Right atrium auricular region (tissue), 2 donors: ENCODE measurements around the gene FRAS1. TPM values are rescaled to one million over a fixed set of nuclear protein-coding genes. Genes with fewer than 3 reads are reported as not detected.

Experiments
- DNase-seq: peaks from one replicate; pipeline ENCODE4 v3.0.0-alpha.2; 2019; ENCODE audit warnings: low spot score
- H3K27ac ChIP-seq, 2 donors: fragments of 200-600 bp; sonication (generic); 1 replicate in 1 of 2; 2 replicates in 1 of 2; pipeline ENCODE4 v1.5.1; 2016 to 2019
- H3K27me3 ChIP-seq, 2 donors: fragments of 200-600 bp; sonication (generic); one replicate each; pipeline versions ENCODE4 v1.5.1 to v1.6.0; 2017 to 2019
- H3K36me3 ChIP-seq: fragments of 200-600 bp; sonication (generic); one replicate; pipeline ENCODE4 v1.5.1; 2016
- H3K4me1 ChIP-seq, 2 donors: fragments of 200-600 bp; sonication (generic); one replicate each; pipeline versions ENCODE4 v1.5.1 to v1.6.0; 2017 to 2019
- H3K4me3 ChIP-seq, 2 donors: fragments of 200-600 bp; sonication (generic); 1 replicate in 1 of 2; 2 replicates in 1 of 2; pipeline ENCODE4 v1.5.1; 2017 to 2019; ENCODE audit warnings: mild to moderate bottlenecking in 1 of 2, moderate library complexity in 1 of 2
- H3K9me3 ChIP-seq, 2 donors: fragments of 200-600 bp; sonication (generic); one replicate each; pipeline ENCODE4 v1.5.1; 2019
- total RNA-seq, 2 donors: library from RNA; depleted of rRNA; stranded (reverse); fragments of >200 nt; gene quantifications; one replicate each; pipeline ENCODE4 v1.1.0, GENCODE V29; 2016
- TF ChIP-seq, protein P1 (sequence below), 2 donors: fragments of 200-600 bp; sonication (generic); IDR thresholded peaks; one replicate each; pipeline ENCODE4 v1.5.1; 2019; ENCODE audit warnings: antibody characterized with exemption in 2 of 2

The FRAS1 gene
- total RNA-seq, 2 donors from 2014 or later: 5.8 to 12.9 TPM

DNA sequence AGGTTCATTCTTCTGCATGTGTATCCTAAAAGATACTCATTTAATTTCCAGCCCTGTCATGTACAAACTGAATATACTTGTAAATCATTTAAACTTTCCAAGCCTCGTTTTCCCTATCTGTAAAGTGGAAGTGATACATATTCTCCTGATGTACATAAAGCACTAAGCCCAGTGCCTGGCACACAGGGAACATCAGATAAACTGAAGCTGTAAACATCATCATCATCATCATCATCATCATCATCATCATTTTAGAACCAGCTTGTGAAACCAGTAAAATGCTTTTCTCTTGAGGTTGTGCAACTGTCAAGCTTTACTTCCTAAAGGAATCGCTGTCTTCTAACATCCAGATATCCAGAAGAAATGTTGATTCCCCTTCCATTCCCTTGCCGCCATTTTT is 411.1 kb downstream of the FRAS1 start:
- TF ChIP-seq, protein P1, sequence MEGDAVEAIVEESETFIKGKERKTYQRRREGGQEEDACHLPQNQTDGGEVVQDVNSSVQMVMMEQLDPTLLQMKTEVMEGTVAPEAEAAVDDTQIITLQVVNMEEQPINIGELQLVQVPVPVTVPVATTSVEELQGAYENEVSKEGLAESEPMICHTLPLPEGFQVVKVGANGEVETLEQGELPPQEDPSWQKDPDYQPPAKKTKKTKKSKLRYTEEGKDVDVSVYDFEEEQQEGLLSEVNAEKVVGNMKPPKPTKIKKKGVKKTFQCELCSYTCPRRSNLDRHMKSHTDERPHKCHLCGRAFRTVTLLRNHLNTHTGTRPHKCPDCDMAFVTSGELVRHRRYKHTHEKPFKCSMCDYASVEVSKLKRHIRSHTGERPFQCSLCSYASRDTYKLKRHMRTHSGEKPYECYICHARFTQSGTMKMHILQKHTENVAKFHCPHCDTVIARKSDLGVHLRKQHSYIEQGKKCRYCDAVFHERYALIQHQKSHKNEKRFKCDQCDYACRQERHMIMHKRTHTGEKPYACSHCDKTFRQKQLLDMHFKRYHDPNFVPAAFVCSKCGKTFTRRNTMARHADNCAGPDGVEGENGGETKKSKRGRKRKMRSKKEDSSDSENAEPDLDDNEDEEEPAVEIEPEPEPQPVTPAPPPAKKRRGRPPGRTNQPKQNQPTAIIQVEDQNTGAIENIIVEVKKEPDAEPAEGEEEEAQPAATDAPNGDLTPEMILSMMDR (IDR thresholded peaks at IDR 0.05): no peak

DNA sequence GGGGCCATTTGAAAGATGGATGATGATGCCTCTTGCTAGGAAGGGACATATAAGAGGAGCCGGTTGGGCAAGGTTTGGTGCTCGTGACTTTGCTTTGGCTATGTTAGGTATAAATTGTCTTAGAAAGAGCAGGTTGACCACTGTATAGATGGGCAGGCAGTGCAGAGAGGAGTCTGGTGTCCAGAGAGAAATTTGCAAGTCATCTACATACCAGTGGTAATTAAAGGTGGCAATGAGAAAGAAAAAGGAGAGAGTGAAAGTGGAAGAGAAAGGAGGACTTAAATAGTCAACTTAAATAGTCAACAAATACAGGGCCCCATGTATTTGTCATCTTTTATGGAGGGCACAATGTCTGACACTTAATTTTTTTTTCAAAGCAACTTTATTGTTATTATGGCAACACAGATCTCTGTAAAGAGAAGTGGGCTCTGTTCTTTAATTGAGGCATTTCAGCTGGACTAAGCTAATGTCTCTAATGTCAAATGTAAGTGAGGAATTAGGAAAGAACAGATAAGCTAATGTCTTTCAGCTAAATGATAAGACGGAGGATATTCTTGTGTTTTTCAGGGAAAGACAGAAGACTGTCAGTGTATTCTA is 419.1 kb downstream of the FRAS1 start:
- Histone ChIP-seq H3K9me3 (no peaks in the 10 kb centered on the region), H3K4me3 (no peak overlapping the region), H3K36me3 (no peaks in the 10 kb centered on the region), H3K27me3 (no peaks in the 10 kb centered on the region), H3K4me1 (no peaks in the 10 kb centered on the region), H3K27ac (no peak overlapping the region)
- no peak for DNase-seq
- TF ChIP-seq, protein P1 (IDR thresholded peaks at IDR 0.05): no peak

More for the DNA sequence above, 411.1 kb downstream of the FRAS1 start:
- Histone ChIP-seq H3K4me1 (no peaks in the 10 kb centered on the region), H3K4me3 (no peak overlapping the region), H3K9me3 (no peaks in the 10 kb centered on the region), H3K36me3 (peaks cover 4% of the 10 kb centered on the region), H3K27me3 (no peaks in the 10 kb centered on the region), H3K27ac (no peak overlapping the region)
- no peak for DNase-seq

DNA sequence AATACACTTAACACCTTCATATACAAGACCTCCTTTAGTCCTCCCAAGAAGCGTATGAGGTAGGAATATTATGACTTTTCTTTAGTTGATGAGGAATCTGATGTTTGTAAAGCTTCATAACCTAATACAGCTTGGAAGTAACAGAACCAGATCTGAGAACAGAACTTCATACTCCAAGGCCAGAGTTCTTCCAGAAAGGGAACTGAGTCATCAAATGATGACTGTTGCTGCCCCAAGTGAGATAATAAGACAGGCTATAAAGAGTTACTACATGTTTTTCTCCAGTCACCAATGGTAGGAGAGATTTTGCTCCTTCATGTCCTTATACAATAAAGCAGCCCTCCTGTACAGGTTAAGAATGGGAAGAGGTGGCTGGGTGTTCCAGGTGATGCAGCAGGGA is 420.2 kb downstream of the FRAS1 start:
- TF ChIP-seq, protein P1 (IDR thresholded peaks at IDR 0.05): no peak
- Histone ChIP-seq H3K27me3 (no peaks in the 10 kb centered on the region), H3K9me3 (no peaks in the 10 kb centered on the region), H3K4me1 (no peaks in the 10 kb centered on the region), H3K27ac (no peak overlapping the region), H3K4me3 (no peak overlapping the region), H3K36me3 (no peaks in the 10 kb centered on the region)
- no peak for DNase-seq

DNA sequence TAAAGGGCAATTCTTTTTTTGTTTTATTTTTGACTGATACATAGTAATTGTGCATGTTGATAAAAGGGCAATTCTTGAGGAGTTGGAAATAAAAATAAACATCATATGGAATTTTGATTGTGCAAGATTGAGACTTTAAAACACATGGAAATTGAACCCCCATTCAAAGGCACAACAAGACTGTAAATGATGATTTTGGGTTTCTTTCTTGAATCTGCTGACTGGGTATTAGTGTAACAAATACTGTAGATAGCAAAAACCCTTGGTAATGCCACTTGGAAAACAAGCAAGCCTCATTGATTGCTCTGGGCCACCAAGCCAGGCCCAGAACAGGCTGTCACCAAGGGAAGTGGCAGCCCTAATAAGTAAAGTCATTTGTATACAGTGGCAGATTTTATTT is 421.4 kb downstream of the FRAS1 start:
- Histone ChIP-seq H3K4me3 (no peak overlapping the region), H3K9me3 (no peaks in the 10 kb centered on the region), H3K36me3 (no peaks in the 10 kb centered on the region), H3K4me1 (no peaks in the 10 kb centered on the region), H3K27me3 (no peaks in the 10 kb centered on the region), H3K27ac (no peak overlapping the region)
- DNase-seq: no peak
- TF ChIP-seq, protein P1 (IDR thresholded peaks at IDR 0.05): no peak

DNA sequence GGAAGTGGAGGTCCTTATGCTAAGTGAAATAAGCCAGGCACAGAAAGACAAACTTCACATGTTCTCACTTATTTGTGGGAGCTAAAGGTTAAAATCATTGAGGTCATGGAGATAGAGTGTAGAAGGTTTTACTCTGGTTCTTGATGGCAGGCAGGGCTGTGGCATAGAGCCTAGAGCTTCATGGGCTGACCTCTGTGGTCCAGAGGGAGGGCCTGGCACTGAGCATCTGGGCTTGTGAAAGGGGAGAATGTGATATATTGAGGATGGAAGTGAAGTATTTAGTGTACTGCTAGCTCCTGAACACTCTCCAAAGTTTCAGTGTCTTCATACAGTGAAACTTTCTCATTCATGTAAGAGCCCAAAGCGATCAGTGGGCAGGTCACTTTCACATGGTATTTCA is 423.2 kb downstream of the FRAS1 start:
- Histone ChIP-seq H3K4me3 (no peak overlapping the region), H3K27ac (no peak overlapping the region), H3K9me3 (no peaks in the 10 kb centered on the region), H3K36me3 (no peaks in the 10 kb centered on the region), H3K4me1 (no peaks in the 10 kb centered on the region), H3K27me3 (no peaks in the 10 kb centered on the region)
- TF ChIP-seq, protein P1 (IDR thresholded peaks at IDR 0.05): no peak
- DNase-seq: no peak

DNA sequence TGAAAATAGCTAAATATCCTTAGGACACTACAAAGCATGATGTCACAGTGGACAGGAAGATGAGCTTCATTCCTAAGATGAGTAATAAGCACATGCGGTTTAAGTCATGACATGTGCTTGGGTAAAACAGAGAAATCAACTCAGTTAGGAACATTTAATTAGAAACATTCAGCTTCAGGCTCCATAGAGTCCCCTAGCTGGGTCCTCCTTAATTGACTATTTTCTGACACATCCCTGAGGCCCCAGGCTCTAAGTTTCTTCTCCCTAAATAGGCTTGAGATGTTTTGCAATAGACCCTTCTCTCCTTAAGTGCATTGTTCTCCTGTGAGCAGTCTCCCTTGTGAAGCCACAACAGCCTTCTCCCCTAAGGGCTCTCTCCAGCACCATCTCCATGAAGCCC is 424.1 kb downstream of the FRAS1 start:
- no peaks in the 10 kb centered on the region for H3K9me3 ChIP-seq
- no peak overlapping the region for H3K4me3 ChIP-seq
- no peak overlapping the region for H3K27ac ChIP-seq
- no peak for DNase-seq
- TF ChIP-seq, protein P1 (IDR thresholded peaks at IDR 0.05): no peak
- H3K36me3 ChIP-seq: no peaks in the 10 kb centered on the region
- H3K4me1 ChIP-seq: no peaks in the 10 kb centered on the region
- H3K27me3 ChIP-seq: no peaks in the 10 kb centered on the region
